DOHH2 (cell line): Measurements from ENCODE around the gene SMAD3.

Source experiments
- H3F3A ChIP-seq: fragments of 200-600 bp; sonication (generic), shearing (Covaris generic); 2 replicates; pipeline ENCODE4 v1.6.0; 2016; ENCODE audit warnings: antibody characterized with exemption, mild to moderate bottlenecking; ENCODE audit not compliant: control insufficient read depth, insufficient read depth
- H3K27ac ChIP-seq: fragments of 200-600 bp; sonication (generic); 2 replicates; pipeline ENCODE4 v1.5.1; 2014; ENCODE audit warnings: low read depth, mild to moderate bottlenecking, low read length, moderate library complexity
- H3K27me3 ChIP-seq: fragments of 200-600 bp; sonication (generic); 2 replicates; pipeline ENCODE4 v1.6.1; 2014; ENCODE audit warnings: mild to moderate bottlenecking, low read length, mixed read lengths; ENCODE audit not compliant: control insufficient read depth
- H3K36me3 ChIP-seq: fragments of 200-600 bp; sonication (generic); 2 replicates; pipeline ENCODE4 v1.6.1; 2014; ENCODE audit warnings: mild to moderate bottlenecking, low read length, moderate library complexity, mixed read lengths; ENCODE audit not compliant: control insufficient read depth
- H3K4me1 ChIP-seq: fragments of 200-600 bp; sonication (generic); 2 replicates; pipeline ENCODE4 v1.6.1; 2014; ENCODE audit warnings: mild to moderate bottlenecking, low read length, mixed read lengths; ENCODE audit not compliant: control insufficient read depth
- H3K4me2 ChIP-seq: fragments of 200-600 bp; sonication (generic); 2 replicates; pipeline ENCODE4 v1.6.0; 2014; ENCODE audit warnings: mild to moderate bottlenecking, low read length, moderate library complexity
- H3K4me3 ChIP-seq: fragments of 200-600 bp; sonication (generic); 2 replicates; pipeline ENCODE4 v1.5.1; 2014; ENCODE audit warnings: mild to moderate bottlenecking, low read length, mixed read lengths
- H3K79me2 ChIP-seq: fragments of 200-600 bp; sonication (generic); 2 replicates; pipeline ENCODE4 v1.6.1; 2014; ENCODE audit warnings: mild to moderate bottlenecking, low read length, mixed read lengths; ENCODE audit not compliant: control insufficient read depth
- H3K9me2 ChIP-seq: fragments of 200-600 bp; sonication (generic); replicated peaks from 2 replicates; pipeline ENCODE4 v1.6.1; 2014; ENCODE audit warnings: mild to moderate bottlenecking, low read length, mixed read lengths; ENCODE audit not compliant: control insufficient read depth
- H3K9me3 ChIP-seq: fragments of 200-600 bp; sonication (generic); 2 replicates; pipeline ENCODE4 v1.6.1; 2014; ENCODE audit warnings: antibody characterized with exemption, low read length, mixed read lengths; ENCODE audit not compliant: control insufficient read depth, insufficient read depth
- H4K20me1 ChIP-seq: fragments of 200-600 bp; sonication (generic); 2 replicates; pipeline ENCODE4 v1.6.0; 2014; ENCODE audit warnings: low read depth, mild to moderate bottlenecking, antibody characterized with exemption, low read length, moderate library complexity; ENCODE audit not compliant: control insufficient read depth, insufficient read depth
- CTCF ChIP-seq: fragments of 200-600 bp; sonication (generic); IDR thresholded peaks from one replicate; pipeline ENCODE4 v1.5.1; 2014; ENCODE audit warnings: antibody characterized with exemption, mild to moderate bottlenecking, low read depth, low read length; ENCODE audit not compliant: poor library complexity, severe bottlenecking
- EZH2phosphoT487 ChIP-seq: fragments of 200-600 bp; sonication (generic); IDR thresholded peaks from 2 replicates; pipeline ENCODE4 v1.6.1; 2017; ENCODE audit warnings: borderline replicate concordance, mild to moderate bottlenecking, antibody characterized with exemption, low read length, moderate library complexity, mixed read lengths

The SMAD3 gene

GRCh38 chr15:67021455-67021854, 43.9 kb upstream of the SMAD3 start:
- Histone ChIP-seq H3K79me2 (no peaks in the 10 kb centered on the region), H3K27ac (no peak overlapping the region), H3K9me3 (no peaks in the 10 kb centered on the region), H3K4me3 (no peak overlapping the region), H3K27me3 (peaks cover 2% of the 10 kb centered on the region; the same call in 1 of the 2 replicates), H4K20me1 (no peaks in the 10 kb centered on the region), H3K36me3 (no peaks in the 10 kb centered on the region), H3F3A (no peaks in the 10 kb centered on the region), H3K4me2 (no peak overlapping the region), H3K4me1 (peaks cover 10% of the 10 kb centered on the region), H3K9me2 (no peaks in the 10 kb centered on the region)
- no peak for TF ChIP-seq CTCF
- TF ChIP-seq EZH2phosphoT487 = no peak

- peaks cover 2% of the 10 kb centered on the region; the same call in 1 of the 2 replicates for H3K27me3 ChIP-seq
- H3K36me3 ChIP-seq = no peaks in the 10 kb centered on the region
- H3K9me2 ChIP-seq = no peaks in the 10 kb centered on the region
- no peaks in the 10 kb centered on the region for H3K9me3 ChIP-seq
- H3K4me3 ChIP-seq = no peak overlapping the region
- TF ChIP-seq CTCF (no peak), EZH2phosphoT487 (no peak)
- H3K4me1 ChIP-seq = peaks cover 10% of the 10 kb centered on the region
- H3K4me2 ChIP-seq = no peak overlapping the region
- H3K79me2 ChIP-seq = no peaks in the 10 kb centered on the region
- no peaks in the 10 kb centered on the region for H4K20me1 ChIP-seq
- H3K27ac ChIP-seq = no peak overlapping the region
- no peaks in the 10 kb centered on the region for H3F3A ChIP-seq
Measured at GRCh38 chr15:67022587-67023105, 42.8 kb upstream of the SMAD3 start.

GRCh38 chr15:67023517-67024313, 41.7 kb upstream of the SMAD3 start:
- no peak overlapping the region for H3K27ac ChIP-seq
- no peaks in the 10 kb centered on the region for H3K36me3 ChIP-seq
- H3K4me2 ChIP-seq = no peak overlapping the region
- no peaks in the 10 kb centered on the region for H3K79me2 ChIP-seq
- H3K27me3 ChIP-seq = 0 out of 2 replicates have a peak, but pooled peaks cover 2% of the 10 kb centered on the region
- H3K4me1 ChIP-seq = peaks cover 10% of the 10 kb centered on the region
- H3K4me3 ChIP-seq = no peak overlapping the region
- H3K9me3 ChIP-seq = no peaks in the 10 kb centered on the region
- no peaks in the 10 kb centered on the region for H3F3A ChIP-seq
- no peaks in the 10 kb centered on the region for H3K9me2 ChIP-seq
- no peak for TF ChIP-seq EZH2phosphoT487
- no peak for TF ChIP-seq CTCF
- no peaks in the 10 kb centered on the region for H4K20me1 ChIP-seq
